NCI-H1417 treated with DMSO at 0.1 percent for 48 hours (cell line): ENCODE measurements around the gene COL20A1.

Experiments
- DNase-seq: peaks from one replicate; lab custom pipeline; 2025; lab: John Stamatoyannopoulos, UW

The COL20A1 gene

GRCh38 chr20:63348828-63349515 lies 56.0 kb downstream of the COL20A1 start:
- no peak for DNase-seq

- no peak for DNase-seq
These were observed 56.5 kb downstream of the COL20A1 start for GRCh38 chr20:63349516-63349895.

GRCh38 chr20:63350196-63350595 lies 57.2 kb downstream of the COL20A1 start:
- DNase-seq = no peak

DNA sequence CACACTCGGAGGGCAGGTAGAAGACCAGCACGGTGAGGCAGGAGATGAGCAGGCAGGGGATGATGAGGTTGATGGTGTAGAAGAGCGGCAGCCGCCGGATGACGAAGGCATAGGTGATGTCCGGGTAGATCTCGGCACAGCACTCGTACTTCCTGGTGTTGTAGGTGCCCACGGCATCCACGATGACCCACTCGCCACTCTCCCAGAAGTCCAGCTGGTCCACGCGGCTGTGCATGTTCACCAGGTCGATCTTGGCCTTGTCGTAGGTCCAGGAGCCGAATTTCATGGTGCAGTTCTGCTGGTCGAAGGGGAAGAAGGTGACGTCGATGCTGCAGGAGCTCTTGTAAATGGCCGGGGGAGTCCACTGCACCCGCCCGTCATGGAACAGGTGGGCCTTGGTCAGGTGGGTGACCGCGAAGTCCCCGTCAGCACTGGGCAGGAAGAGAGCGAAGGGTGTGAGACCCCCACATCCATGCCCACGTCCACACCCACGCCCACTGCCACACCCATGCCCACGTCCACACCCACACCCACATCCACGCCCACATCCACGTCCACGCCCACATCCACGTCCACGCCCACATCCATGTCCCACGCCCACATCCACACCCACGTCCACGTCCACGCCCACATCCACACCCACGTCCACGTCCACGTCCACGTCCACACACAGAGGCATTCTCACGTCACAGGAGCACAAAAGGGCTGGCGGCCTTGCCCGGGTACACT lies 57.8 kb downstream of the COL20A1 start:
- no peak for DNase-seq

GRCh38 chr20:63351326-63351700 lies 58.3 kb downstream of the COL20A1 start:
- DNase-seq = no peak

DNA sequence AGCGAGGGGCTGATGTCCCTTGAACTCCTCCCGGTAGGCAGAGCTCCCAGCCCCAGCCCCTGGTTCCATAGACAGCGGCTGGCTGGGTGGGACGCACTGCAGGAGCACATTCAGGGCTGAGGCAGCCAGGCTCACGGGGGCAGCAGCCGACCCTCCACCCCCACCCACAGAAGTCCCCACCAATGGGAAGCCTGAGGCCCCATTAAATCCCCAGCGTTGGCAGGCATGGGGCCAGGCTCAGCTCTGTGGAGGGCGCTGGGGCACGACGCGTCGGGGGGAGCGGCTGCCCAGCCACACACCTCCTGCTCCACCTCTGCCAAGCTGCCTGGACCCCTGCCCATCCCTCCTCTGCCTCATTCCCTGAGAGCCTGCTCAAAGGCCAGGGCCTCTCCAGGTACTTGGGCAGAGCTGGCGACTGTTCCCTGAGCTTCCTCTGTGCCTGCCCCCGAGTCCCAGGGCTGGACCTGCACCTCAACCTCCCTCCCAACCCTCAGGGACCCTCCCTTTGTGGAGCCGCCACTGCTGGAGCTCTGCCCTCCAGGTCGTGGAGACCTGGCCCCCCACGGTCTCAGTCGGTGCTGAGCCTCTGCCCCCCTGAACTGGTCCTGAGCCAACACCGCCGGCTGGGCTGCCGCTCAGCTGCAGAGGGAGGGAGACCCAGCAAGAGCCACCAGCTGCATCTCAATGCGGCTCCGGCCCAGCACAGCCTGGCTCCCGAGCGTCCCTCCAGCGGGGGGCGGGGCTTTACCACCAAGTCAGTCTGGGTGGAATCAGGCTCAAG lies 59.0 kb downstream of the COL20A1 start:
- no peak for DNase-seq

DNA sequence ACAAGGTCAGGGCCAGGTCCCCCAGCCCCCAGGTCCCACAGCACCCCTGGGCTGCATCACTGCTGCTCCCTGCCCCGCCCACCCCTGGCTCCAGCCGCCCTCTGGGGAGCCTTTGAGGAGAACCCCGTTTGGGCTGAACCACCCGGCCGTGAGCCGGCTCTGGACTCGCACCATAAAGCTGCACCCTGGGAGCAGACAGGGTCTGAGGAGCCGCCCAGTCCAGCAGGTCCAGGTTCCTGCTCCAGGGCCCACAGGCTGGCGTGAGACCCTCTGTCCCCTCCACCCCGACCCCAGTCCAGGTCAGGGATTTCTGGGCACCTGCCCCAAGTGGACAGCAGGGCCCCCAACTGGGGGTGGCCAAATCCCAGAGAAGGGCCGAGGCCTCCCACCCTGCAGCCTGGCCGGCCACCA lies 59.8 kb downstream of the COL20A1 start:
- no peak for DNase-seq

DNA sequence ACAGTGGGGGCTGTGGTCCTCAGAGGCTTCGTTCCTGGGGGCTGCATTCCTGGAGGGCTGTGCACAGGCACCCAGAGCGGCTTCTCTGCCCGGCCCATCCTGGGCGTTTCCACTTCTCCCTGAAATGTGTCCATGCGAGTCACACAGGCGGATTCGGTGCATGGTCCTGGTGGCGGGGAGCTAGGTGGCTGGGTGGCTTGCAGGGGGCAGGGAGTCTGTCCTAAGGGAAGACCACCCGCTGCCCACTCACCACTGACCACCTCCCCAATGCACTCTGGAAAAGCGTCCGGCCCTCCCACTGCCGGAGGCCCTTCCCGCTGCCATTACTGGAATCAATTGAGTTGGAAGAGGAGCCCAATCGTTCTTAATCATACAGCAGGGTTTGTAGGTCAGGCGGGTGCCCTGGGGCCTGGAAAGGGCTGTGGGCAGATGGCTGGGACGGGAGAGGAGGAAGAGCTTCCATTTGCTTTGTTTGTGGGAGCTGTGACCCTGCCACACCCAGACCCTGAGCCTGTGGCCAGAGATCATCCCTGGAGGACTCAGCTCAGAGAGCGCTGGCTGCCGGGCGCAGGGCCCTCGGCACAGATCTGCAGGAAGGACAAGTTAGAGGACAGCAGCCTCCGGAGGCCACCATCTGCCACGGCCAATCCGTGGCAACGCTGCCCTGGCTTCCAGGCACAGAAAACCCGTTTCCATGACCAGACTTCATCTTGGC lies 61.8 kb downstream of the COL20A1 start:
- DNase-seq = no peak

DNA sequence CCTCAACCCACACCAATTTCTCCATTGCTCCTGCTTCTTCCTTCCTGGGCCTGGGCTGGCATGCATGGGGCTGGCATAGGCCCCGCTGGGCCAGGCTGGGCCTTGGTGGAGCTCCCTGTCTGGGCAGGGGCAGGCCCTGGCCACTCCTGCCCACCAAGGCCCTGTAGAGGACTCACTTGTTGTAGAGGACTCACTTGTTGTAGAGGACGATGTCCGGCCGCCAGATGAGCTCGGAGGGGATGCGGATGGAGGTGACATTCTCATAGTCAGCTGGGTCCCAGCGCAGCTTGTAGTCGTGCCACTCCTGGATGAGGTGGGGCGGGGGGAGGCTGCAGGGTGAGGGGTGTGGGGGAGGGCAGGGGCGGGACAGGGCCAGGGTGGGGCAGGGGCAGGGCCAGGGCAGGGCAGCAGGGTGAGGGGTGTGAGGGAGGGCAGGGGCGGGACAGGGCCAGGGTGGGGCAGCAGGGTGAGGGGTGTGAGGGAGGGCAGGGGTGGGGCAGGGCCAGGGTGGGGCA lies 62.9 kb downstream of the COL20A1 start:
- DNase-seq = no peak

DNA sequence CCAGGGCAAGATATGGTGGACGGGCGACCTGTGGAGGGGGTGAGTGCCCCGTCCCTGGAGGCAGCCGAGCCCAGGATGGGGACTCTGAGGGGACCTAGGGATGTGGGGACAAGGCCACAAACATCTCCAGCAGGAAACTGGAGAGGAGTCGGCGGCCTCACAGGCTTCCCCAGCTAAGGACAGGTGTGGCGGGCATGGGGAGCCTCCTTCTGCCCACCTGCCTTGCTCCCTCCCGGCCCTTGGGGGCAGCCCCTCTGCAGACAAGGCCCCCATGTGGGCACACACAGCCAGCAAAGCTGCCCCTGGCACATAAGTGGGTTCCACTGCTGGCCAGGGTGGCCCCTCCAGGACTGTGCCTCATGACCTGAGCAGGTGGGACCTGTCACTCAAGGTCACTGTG lies 63.5 kb downstream of the COL20A1 start:
- DNase-seq = no peak

DNA sequence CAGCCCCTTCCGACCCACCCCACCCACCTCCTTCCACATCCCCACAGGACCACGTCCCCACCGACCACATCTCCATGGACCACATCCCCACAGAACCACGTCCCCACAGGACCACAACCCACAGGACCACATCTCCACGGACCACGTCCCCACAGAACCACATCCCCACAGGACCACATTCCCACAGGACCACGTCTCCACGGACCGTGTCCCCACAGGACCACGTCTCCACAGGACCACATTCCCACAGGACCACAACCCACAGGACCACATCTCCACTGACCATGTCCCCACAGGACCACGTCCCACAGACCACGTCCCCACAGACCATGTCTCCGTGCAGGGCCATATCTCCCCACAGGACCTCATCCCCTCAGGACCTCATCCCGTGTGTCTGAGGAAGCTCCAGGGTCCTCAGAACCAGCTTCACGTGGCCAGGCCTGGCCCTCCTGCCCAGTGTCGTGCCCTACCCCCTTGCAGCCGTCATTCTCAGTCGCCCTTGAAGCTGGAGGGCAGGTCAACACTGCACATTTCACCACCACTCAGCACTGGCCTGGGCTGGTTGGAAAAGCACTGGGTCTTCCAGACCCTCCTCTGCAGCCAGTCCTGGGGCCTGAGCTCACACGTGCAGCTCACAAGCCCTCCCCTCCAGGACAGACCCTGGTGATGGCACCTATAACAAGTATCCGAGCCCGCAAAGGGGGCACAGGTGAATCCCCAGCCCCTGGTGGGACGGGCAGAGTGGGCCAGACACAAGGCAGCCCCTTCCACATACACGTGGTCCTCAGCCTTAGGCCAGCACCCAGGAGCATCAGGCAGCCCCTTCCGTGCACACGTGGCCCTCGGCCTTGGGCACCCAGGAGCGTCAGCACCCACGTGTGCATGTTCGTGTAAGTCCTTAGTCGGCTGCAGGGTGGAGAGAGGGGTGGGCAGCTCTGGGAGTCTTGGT lies 64.2 kb downstream of the COL20A1 start:
- DNase-seq = no peak

GRCh38 chr20:63357921-63358905 lies 65.2 kb downstream of the COL20A1 start:
- peak; percentile 25 for DNase-seq

- DNase-seq = no peak
These were observed 66.4 kb downstream of the COL20A1 start for GRCh38 chr20:63359164-63359934.

DNA sequence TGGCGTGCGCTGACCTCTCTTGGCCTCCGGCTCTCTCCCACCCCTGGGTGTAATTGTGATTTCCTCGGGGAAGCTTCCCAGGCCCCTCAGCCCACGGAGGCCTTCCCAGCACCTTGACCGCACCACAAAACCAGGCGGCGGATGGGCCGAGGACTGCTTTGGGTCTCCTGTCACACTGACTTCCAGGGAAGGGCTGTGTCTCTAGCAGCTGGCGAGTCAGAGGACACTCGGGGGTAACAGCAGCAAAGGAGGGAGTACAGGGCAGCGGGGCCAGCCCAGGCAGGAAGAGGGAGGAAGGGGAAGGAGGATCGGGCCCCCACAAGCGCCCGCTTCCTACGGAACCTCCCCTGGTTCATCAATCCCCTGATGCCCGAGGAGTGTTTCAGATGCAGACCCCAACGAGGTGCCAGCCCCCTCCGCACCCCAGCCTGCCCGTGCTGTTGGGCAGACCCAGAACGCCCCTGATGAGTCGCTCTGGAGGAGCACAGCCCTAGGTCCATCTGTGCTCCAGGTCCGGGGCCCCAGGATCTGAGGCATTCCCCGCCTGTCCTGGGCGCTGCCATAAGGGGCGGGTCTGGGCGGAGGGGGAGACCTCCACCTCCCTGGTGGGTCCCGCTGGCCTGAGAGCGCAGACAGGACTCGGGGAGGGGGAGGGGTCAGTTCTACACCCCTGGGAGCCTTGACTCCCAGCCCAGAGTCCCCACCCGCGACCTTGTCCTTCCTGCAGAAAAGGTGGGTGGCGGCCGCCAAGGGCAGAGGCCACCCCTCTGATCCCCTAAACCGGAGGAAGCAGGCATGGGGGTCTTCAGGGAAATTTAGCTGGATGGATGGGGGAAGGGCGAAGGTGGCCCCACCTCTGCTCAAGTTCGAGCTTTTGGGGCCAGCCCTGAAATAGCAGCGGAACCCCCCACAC lies 67.2 kb downstream of the COL20A1 start:
- no peak for DNase-seq

GRCh38 chr20:63360850-63361518 lies 68.0 kb downstream of the COL20A1 start, which contains the start of gene CHRNA4:
Gene CHRNA4, minus strand, starts transcription at chr20:63361349. Its CDS starts 184 bp downstream, at chr20:63361165.
- DNase-seq = no peak

DNA sequence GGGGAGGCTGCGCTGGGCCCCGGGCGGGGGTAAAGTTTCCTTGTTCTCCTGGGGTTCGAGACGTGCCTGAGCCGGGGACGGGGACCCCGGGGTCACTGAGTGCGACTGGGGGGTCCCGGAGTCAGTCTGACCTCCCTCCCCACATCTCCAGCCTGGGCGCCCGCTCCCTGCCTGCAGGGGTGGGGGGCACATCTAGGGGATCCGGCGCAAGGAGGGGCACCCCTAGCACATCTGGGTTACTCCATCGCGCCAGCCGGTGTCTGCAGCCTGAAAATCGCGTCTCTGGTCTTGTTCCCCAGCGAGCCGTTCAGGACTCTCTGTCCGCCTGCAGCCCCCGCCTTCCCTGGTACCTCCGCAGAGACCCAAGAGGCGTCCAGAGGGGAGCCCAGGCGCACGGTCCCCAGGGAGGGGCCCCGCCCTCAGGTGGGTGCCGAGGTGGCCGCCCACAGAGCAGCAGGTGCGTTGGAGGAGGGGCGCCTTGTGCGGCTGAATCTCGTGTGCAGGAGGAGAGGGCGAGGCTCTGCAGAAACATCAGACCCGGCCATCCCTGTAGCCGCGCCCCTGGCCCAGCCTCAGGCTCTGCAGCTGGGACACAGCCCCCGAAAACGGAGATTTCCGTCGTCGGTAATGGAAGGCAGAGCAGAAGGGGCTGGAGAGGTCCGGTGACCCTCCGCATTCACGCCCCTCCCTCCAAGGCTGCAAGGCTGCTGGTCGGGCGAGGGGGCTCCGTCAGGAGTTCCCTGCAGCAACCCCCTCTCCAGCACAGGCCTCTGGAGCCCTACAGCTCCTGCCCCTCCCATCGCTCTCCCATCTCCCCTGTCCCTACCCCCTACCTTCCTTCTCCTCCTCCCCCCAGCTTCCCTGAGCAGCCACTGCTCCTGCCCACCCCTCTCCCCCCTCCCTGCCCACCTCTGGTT lies 68.8 kb downstream of the COL20A1 start:
- DNase-seq = no peak
